Prostate gland (tissue), 2 donors: Measurements from ENCODE around the gene KRT78. TPM values are rescaled to one million over a fixed set of nuclear protein-coding genes. Genes with fewer than 3 reads are reported as not detected.

Source experiments
- DNase-seq: peaks from one replicate; pipeline ENCODE4 v3.0.0-alpha.2; 2019; ENCODE audit warnings: low spot score
- H3K27ac ChIP-seq, 2 donors: fragments of 200-600 bp; sonication (generic); 2 replicates each; pipeline ENCODE4 v1.5.1; 2017 to 2019
- H3K27me3 ChIP-seq: fragments of 200-600 bp; sonication (generic); replicated peaks from 2 replicates; pipeline ENCODE4 v1.5.1; 2019; ENCODE audit not compliant: insufficient read depth
- H3K36me3 ChIP-seq, 2 donors: fragments of 200-600 bp; sonication (generic); 1 replicate in 1 of 2; 2 replicates in 1 of 2; pipeline versions ENCODE4 v1.5.1 to v1.8.1; 2017 to 2019
- H3K4me1 ChIP-seq: fragments of 200-600 bp; sonication (generic); replicated peaks from 2 replicates; pipeline ENCODE4 v1.5.1; 2019
- H3K4me3 ChIP-seq, 2 donors: fragments of 200-600 bp; sonication (generic); 2 replicates each; pipeline ENCODE4 v1.5.1; 2017 to 2019
- H3K9me3 ChIP-seq: fragments of 200-600 bp; sonication (generic); 2 replicates; pipeline ENCODE4 v1.5.1; 2017
- POLR2A ChIP-seq: fragments of 450-650 bp; IDR thresholded peaks from one replicate; pipeline ENCODE4 v1.6.1; 2016; ENCODE audit warnings: antibody characterized with exemption, mild to moderate bottlenecking
- POLR2AphosphoS5 ChIP-seq: sonication (generic); formaldehyde crosslinking; IDR thresholded peaks from one replicate; pipeline ENCODE4 v1.6.1; 2017; ENCODE audit warnings: antibody characterized with exemption
- WGBS: methylation state at CpG from one replicate; pipeline ENCODE4 v1.1.5; 2018; 5-methylcytosine and 5-hydroxymethylcytosine counted together
- intact Hi-C: fragments of 100-400 bp; cut with DNase I; formaldehyde crosslinking; loops from one replicate; pipeline ENCODE4 v1.14.2; 2022
- total RNA-seq, 2 donors: library from RNA; depleted of rRNA; stranded (reverse); fragments of >200 nt; gene quantifications; one replicate each; pipeline ENCODE4 v1.1.0, GENCODE V29; 2016
- TF ChIP-seq, protein P1 (sequence below), 4 experiments: fragments of 200-600 bp in 2 of 4; fragments of 450-650 bp in 2 of 4; sonication (generic) in 2 of 4; IDR thresholded peaks; 1 replicate in 3 of 4; 2 replicates in 1 of 4; pipeline ENCODE4 v1.5.1; 2016 to 2019; ENCODE audit warnings: antibody characterized with exemption in 4 of 4, mild to moderate bottlenecking in 2 of 4, moderate library complexity in 2 of 4

Gene KRT78
- total RNA-seq, 2 donors from 2014 or later = 1.0 TPM; not detected in 1

GRCh38 chr12:52788192-52788875 lies 60.5 kb downstream of the KRT78 start:
- TF ChIP-seq, protein P1, sequence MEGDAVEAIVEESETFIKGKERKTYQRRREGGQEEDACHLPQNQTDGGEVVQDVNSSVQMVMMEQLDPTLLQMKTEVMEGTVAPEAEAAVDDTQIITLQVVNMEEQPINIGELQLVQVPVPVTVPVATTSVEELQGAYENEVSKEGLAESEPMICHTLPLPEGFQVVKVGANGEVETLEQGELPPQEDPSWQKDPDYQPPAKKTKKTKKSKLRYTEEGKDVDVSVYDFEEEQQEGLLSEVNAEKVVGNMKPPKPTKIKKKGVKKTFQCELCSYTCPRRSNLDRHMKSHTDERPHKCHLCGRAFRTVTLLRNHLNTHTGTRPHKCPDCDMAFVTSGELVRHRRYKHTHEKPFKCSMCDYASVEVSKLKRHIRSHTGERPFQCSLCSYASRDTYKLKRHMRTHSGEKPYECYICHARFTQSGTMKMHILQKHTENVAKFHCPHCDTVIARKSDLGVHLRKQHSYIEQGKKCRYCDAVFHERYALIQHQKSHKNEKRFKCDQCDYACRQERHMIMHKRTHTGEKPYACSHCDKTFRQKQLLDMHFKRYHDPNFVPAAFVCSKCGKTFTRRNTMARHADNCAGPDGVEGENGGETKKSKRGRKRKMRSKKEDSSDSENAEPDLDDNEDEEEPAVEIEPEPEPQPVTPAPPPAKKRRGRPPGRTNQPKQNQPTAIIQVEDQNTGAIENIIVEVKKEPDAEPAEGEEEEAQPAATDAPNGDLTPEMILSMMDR (IDR thresholded peaks at IDR 0.05) = no peak
- TF ChIP-seq POLR2A = no peak
- TF ChIP-seq POLR2AphosphoS5 = no peak

More at GRCh38 chr12:52788192-52788875, 60.5 kb downstream of the KRT78 start:
- Histone ChIP-seq H3K36me3 (no peaks in the 10 kb centered on the region), H3K4me1 (no peaks in the 10 kb centered on the region), H3K4me3 (no peak overlapping the region), H3K27ac (no peak overlapping the region), H3K27me3 (peaks cover 11% of the 10 kb centered on the region), H3K9me3 (no peaks in the 10 kb centered on the region)
- no peak for DNase-seq
- intact Hi-C loops = no loop called here
- 92% methylated on average over 6 of the region's 6 CpGs for WGBS

Other genes with a start within 250 kb of the KRT78 start
- gene KRT72, start 247.5 kb downstream of the KRT78 start, total RNA-seq = 10 to 100 TPM in 1 of 2 donors, not detected in 1; 22.1 TPM
- not detected for gene KRT73, start 230.4 kb downstream of the KRT78 start, total RNA-seq
- 1 to 10 TPM in 1 of 2 donors, under 1 TPM in 1; 0.41 to 5.1 TPM for gene KRT2, start 196.8 kb downstream of the KRT78 start, total RNA-seq
- 10 to 100 TPM in 1 of 2 donors, 1 to 10 TPM in 1; 1.5 to 18.1 TPM for gene KRT1, start 168.6 kb downstream of the KRT78 start, total RNA-seq
- gene KRT77, start 145.5 kb downstream of the KRT78 start, total RNA-seq = under 1 TPM; 0.09 to 0.57 TPM
- not detected for gene KRT76, start 71.6 kb downstream of the KRT78 start, total RNA-seq
- not detected for gene KRT3, start 52.9 kb downstream of the KRT78 start, total RNA-seq
- 10 to 100 TPM in 1 of 2 donors, 1 to 10 TPM in 1; 6.4 to 12.7 TPM for gene KRT4, start 34.9 kb downstream of the KRT78 start, total RNA-seq
- not detected for gene KRT79, start 14.7 kb downstream of the KRT78 start, total RNA-seq
- gene KRT8, start 56.1 kb upstream of the KRT78 start, total RNA-seq = 100 to 1,000 TPM; 182 to 536 TPM
- gene KRT18, start 100.1 kb upstream of the KRT78 start, total RNA-seq = 100 to 1,000 TPM; 211 to 737 TPM
- 100 to 1,000 TPM; 419 to 458 TPM for gene EIF4B, start 157.5 kb upstream of the KRT78 start, total RNA-seq
- 100 to 1,000 TPM in 1 of 2 donors, 10 to 100 TPM in 1; 66.5 to 180 TPM for gene TNS2, start 201.1 kb upstream of the KRT78 start, total RNA-seq
- gene SPRYD3, start 230.4 kb upstream of the KRT78 start, total RNA-seq = 10 to 100 TPM; 38.7 to 54.4 TPM
- gene IGFBP6, start 248.7 kb upstream of the KRT78 start, total RNA-seq = 100 to 1,000 TPM; 189 to 532 TPM